GM21576 (cell line): Measurements from ENCODE around the gene SNX4.
"Not testable (repeated sequence)": the region's sequence is repeated elsewhere in the genome, so short reads cannot be mapped to it uniquely, and the experiment has no call there.

Source experiments
- ATAC-seq: cut with Tn5 transposase; IDR thresholded peaks from one replicate; pipeline ENCODE4 v1.9.1; 2021; ENCODE audit warnings: mild to moderate bottlenecking, moderate library complexity; ENCODE audit not compliant: unreplicated experiment

SNX4 gene

DNA sequence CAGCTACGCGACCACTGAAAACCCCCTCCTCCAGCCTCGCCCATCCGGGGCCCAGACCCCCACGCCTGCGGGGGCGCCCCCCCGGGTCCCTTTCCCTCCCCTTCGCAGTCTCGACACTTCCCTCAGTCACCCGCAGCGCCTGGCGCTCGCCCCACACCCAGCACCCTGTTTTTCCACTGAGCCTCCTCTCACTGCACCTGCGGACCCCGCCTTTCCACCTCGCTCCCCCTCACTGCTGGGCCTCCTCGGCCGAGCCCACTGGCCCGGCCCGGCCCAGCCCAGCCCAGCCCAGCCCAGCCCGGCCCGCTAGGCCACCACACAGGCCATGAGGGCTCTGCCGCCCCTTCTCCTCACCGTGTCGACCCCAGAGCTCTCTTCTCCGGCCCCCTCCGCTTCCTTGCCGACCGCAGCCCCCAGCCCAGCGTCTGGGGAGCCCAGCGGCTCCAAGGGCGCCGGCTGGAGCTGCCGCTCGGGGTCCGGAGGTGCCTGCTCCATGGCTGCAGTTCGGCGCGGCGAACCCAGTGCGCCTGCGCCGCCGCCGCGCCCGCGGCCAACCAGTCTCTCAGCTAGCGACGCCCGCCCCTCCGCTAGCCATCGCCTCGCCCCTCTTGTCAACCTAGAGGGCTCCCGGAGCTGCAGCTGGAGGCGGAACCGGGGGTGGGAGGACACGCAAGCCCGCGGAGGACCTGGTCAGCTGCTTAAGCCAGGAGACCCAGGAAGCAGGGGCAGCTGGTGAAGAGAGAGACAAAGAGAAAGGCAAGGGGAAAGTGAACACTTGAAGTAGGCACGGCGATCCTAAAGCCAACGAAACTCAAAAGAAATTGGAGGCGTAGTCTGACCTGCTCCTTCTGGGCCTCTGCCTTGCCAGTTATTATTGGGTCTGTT lies at the start of gene SNX4:
SNX4 (minus strand) TSS at position 525 of the 885 bp plus-strand sequence; CDS start at position 495, 30 bp downstream.
- peak; percentile 73 for ATAC-seq

DNA sequence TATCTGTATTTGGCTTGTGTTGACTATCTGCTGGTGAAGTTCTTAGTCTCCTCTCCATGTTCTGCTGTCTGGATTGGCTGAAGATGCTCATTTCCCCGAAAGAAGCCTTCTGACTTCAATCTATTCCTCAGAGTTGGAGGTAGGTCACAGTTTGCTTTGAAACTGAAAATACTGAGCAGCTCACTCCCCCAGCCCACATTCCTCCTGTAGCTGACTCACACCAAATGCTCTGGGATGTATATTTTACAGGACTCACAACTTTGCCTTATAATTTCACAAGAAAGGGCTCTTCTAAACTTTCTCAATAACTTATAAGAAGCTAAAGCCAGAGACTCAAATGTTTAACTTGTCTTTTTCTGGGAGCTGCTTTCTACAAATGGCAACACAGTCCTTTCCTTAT lies 36.3 kb upstream of the SNX4 start:
- ATAC-seq, result no peak

DNA sequence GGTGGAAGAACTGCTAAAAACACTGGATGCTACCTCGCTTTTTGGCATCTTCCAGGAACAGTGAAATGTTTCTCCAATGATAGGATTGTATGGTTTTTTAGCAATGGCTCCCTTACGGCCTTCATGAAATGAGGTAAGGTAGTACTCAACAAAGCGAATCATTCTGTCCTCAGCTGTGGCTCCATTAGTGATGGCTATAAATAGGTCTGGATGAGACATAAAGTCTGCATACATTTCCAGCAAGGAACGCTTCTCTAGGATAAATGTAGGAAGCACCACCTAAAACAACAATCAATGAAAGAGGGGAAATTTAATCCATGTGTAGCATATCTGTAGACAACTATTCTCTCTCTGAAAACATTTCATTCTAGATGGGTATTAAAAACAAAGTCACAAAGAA lies 32.4 kb upstream of the SNX4 start:
- ATAC-seq, result no peak

- ATAC-seq, result no peak
Observed at GRCh38 chr3:125528920-125529319, 8.9 kb upstream of the SNX4 start.

GRCh38 chr3:125525153-125525552 lies 5.2 kb upstream of the SNX4 start:
- ATAC-seq, result no peak

- not testable (repeated sequence) for ATAC-seq
Observed at GRCh38 chr3:125520563-125520919, 539 bp upstream of the SNX4 start.

DNA sequence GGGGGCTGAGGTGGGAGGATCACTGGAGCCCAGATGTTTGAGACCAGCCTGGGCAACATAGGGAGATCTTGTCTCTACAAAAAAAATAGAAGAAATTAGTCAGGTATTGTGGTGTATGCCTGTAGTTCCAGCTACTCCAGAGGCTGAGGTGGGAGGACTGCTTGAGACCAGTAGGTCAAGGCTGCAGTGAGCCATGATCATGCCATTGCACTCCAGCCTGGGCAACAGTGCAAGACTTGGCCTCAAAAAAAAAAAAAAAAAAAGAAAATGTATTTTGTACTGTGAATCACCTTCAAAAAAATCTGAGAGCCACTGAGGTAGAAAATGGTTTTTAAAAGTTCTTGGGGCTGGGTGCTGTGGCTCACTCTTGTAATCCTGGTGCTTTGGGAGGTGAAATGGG lies 4.6 kb downstream of the SNX4 start:
- ATAC-seq, result no peak

- no peak for ATAC-seq
Observed at GRCh38 chr3:125513490-125514115, 6.4 kb downstream of the SNX4 start.

DNA sequence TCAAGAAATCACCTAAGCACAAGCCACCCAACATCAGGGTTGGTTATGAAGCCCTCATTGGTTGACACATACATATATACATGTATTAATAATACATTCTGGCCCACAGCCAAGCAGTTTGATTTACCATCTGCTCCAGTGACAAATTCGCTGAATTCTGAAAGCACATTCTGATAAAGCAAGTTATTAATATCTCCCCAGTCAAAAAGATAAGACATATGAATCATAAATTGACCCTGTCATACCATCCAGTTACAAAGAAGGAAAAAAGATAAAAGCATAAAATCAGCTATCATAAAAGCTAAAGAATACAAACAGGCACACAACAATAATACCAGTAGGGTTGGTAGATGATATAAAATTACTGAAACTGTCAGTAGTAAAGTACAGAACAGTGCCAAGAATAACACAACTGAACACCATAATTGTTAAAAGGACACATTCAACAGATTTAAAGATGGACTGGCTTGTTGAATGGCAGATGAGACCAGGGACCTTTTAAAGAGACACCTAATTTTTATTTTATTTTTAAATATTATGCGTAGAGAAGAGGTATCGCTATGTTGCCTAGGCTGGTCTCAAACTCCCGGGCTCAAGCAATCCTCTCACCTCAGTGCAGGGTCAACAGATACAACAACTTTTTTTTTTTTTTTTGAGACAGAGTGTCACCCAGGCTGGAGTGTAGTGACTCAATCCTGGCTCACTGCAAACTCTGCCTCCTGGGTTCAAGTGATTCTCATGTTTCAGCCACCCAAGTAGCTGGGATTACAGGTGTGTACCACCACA lies 7.7 kb downstream of the SNX4 start:
- ATAC-seq, result no peak

GRCh38 chr3:125511420-125512118 lies 8.4 kb downstream of the SNX4 start:
- peak; percentile 39 for ATAC-seq

DNA sequence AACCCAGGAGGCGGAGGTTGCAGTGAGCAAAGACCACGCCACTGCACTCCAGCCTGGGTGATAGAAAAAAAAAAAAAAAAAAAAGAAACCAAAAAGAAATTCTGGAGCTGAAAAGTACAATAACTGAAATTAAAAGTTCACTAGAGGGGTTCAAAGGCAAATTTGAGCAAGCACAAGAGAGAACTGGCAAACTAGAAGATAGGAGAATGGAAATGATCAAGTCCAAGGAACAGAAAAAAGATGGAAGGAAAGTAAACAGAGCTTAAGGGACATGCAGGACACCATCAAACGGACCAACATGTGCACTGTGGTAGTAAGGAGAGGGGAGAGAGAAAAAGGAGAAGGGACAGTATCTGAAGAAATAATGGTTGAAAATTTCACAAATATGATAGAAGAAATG lies 12.9 kb downstream of the SNX4 start:
- ATAC-seq, result no peak

DNA sequence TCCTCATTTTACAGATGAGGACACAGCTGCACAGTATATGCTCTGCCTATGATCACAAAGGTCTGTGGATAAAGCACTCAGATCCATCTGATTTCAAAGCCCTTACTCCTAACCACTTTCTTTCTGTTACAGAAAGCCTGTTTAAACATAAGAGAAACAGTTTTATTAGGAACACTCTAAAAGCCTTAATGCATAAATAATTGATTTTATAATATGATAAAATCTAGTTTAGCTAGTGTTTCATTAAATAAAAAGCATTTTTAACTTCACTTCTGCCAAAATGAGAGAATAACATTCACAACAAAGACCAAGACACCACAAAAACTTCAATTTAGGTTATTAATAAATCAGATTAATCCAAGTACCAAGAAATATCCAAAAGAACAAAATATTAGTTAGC lies 21.4 kb downstream of the SNX4 start:
- ATAC-seq, result no peak

DNA sequence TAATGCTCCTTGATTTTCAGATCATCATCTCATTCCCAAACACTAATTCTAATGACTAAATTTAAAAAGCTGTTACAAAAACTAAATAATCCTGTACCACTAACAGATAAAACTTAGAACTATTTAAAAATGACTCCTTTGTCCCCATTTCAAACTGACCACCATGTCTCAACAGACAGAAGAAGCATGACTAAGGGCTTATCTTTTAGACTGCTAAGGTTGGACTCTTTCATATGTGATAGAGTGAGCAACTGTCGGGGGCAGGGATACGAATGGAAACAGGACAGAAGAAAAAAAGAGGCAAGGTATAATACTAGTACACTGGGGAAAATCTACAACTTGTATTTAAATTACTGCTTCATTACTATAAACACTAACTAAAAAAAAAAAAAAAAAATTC lies 23.3 kb downstream of the SNX4 start:
- no peak for ATAC-seq

- ATAC-seq, result no peak
Observed at GRCh38 chr3:125482406-125482805, 37.6 kb downstream of the SNX4 start.

- ATAC-seq, result no peak
Observed at GRCh38 chr3:125481786-125482185, 38.2 kb downstream of the SNX4 start.

DNA sequence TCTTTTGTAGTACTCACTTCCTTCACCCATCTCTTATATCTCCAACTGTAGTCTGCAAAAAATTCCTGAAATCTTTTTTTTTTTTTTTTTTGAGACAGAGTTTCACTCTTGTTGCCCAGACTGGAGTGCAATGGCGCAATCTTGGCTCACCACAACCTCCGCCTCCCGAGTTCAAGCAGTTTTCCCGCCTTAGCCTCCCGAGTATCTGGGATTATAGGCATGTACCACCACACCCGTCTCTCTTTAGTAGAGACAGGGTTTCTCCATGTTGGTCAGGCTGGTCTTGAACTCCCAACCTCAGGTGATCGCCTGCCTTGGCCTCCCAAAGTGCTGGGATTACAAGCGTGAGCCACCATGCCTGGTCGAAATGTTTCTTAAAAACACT lies 38.6 kb downstream of the SNX4 start:
- ATAC-seq, result not testable (repeated sequence)

- no peak for ATAC-seq
Observed at GRCh38 chr3:125480656-125481374, 39.2 kb downstream of the SNX4 start.

- ATAC-seq, result no peak
Observed at GRCh38 chr3:125479091-125479490, 40.9 kb downstream of the SNX4 start.

- ATAC-seq, result no peak
Observed at GRCh38 chr3:125478326-125478725, 41.7 kb downstream of the SNX4 start.

DNA sequence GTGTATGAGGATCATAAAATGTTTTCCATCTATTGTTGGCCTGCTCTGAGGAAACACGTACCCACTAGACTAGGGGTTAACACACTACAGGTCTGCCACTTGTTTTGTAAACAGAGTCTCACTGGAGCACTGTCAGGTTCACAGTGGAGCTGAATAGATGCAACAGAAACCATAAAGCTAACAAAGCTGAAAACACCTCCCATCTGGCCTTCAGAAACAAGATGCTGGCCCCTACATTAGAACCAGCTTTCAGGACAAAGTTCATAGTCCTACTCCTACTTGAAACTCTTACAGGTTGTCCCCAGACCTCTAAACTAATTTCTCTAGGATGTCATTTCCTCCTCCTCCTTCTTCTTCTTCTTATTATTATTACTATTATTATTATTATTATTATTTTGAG lies 42.3 kb downstream of the SNX4 start:
- ATAC-seq, result no peak
